Activated CD4-positive, CD25-positive, alpha-beta regulatory T cell (primary cell): ENCODE measurements around the gene BCAM.
"Not testable (repeated sequence)": the region's sequence is repeated elsewhere in the genome, so short reads cannot be mapped to it uniquely, and the experiment has no call there.

Source experiments
- DNase-seq, 4 experiments: peaks; one replicate each; lab custom pipeline; 2025; lab: John Stamatoyannopoulos, UW

The BCAM gene

GRCh38 chr19:44817725-44818465 is 9.0 kb downstream of the BCAM start:
- no peak for DNase-seq

GRCh38 chr19:44818466-44819031 is 9.6 kb downstream of the BCAM start:
- DNase-seq, result no peak

GRCh38 chr19:44819246-44819832 is 10.4 kb downstream of the BCAM start:
- no peak for DNase-seq

DNA sequence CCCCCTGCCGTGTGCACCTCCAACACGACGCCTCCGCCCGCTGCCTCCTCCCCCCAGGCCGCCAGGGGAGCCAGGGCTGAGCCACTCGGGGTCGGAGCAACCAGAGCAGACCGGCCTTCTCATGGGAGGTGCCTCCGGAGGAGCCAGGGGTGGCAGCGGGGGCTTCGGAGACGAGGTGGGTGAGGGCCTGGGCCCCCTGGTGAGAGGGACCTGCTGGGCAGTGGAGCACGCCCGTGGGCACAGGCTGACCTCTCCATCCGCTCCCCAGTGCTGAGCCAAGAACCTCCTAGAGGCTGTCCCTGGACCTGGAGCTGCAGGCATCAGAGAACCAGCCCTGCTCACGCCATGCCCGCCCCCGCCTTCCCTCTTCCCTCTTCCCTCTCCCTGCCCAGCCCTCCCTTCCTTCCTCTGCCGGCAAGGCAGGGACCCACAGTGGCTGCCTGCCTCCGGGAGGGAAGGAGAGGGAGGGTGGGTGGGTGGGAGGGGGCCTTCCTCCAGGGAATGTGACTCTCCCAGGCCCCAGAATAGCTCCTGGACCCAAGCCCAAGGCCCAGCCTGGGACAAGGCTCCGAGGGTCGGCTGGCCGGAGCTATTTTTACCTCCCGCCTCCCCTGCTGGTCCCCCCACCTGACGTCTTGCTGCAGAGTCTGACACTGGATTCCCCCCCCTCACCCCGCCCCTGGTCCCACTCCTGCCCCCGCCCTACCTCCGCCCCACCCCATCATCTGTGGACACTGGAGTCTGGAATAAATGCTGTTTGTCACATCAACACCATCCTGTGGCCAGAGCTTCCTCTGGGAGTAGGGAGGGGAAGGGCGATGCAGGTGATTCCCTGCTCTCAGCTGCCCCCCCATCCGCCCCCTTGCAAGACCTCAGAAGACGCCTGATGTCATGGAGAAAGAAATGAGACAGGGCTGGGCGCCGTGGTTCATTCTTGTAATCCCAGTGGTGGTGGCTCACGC is 12.0 kb downstream of the BCAM start:
- no peak for DNase-seq

DNA sequence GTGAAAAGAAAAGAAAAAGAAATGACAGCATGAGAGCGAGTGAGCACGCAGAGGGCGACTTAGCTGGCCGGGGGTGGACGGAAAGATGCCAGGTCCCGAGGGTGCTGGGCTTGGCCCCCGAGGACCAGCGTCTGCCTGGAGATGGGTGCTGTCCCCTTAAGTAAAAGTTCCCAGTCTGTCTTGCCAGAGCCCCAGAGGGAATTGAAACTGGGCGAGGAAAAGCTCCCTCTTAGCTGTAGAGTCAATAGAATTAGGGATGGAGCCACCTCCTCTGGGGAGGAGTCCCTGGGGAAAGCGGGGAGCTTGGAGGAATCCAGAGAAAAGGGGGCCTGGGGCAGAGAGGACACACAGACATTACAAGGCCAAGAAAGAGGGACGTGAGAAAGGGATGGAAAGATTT is 13.3 kb downstream of the BCAM start:
- no peak for DNase-seq

- no peak for DNase-seq
Observed at GRCh38 chr19:44822670-44823372, 13.9 kb downstream of the BCAM start.

- DNase-seq, result no peak
Observed at GRCh38 chr19:44823373-44823698, 14.4 kb downstream of the BCAM start.

DNA sequence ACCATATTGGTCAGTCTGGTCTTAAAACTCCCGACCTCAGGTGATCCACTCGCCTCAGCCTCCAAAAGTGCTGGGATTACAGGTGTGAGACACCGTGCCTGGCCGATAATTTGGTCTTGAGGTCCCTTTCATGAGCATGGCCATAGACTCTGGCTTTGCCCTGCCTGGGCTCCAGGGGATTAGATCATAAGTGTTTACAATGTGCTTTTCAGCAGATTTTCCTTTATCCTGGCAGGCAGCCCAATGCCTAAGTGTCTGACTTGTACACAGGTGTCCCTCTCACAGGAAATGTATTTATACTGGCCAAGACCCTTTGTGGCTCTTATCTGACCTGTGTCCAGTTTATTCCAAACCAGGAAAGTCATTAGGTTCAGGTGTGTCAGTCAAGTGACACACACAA is 15.9 kb downstream of the BCAM start:
- no peak for DNase-seq

GRCh38 chr19:44832875-44833274 is 24.0 kb downstream of the BCAM start:
- DNase-seq, result not testable (repeated sequence)

DNA sequence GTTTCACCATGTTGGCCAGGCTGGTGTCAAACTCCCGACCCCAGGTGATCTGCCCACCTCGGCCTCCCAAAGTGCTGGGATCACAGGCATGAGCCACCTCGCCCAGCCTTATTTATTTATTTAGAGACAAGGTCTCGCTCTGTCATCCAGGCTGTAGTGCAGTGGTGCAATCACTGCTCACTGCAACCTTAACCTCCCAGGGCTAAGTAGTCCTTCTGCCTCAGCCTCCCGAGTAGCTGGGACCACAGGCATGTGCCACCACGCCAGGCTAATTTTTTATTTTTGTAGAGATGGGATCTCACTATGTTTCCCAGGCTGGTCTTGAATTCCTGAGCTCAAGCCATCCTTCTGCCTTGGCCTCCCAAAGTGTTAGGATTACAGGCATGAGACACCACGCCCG is 25.5 kb downstream of the BCAM start:
- DNase-seq, result not testable (repeated sequence)

DNA sequence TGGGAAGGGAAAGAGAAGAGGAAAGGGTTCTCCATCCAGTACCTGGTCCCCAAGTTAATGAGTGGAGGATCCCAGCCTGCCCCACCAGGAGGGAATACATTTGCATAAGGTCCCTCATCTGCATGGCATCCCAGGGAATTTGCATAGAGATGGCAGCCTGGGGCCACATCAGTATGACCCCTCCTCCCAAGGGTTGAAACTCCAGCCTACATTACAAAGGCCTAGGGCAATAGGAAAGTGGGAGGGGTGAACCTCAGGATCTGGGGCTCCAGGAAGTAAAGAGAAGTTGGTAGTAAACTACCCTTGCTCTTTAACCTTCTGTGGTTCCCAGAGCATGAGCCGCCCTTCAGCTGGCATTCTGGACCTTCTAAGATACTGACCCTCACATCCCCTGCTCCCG is 30.4 kb downstream of the BCAM start:
- no peak for DNase-seq

- no peak for DNase-seq
Observed at GRCh38 chr19:44840811-44841210, 31.9 kb downstream of the BCAM start.

- no peak for DNase-seq
Observed at GRCh38 chr19:44841231-44841630, 32.3 kb downstream of the BCAM start.

DNA sequence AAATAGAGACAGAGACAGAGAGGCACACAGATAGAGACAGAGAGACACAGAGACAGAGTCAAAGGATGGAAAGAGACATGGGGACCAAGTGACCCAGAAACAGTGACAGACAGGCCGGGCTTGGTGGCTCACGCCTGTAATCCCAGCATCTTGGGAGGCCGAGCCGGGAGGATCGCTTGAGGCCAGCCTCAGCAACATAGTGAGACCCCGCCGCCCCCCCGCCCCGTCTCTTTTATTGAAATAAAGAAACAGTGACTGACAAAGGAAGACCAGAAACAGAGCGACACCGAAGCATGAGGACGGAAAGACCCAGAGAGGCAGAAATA is 36.3 kb downstream of the BCAM start:
- DNase-seq, result no peak

DNA sequence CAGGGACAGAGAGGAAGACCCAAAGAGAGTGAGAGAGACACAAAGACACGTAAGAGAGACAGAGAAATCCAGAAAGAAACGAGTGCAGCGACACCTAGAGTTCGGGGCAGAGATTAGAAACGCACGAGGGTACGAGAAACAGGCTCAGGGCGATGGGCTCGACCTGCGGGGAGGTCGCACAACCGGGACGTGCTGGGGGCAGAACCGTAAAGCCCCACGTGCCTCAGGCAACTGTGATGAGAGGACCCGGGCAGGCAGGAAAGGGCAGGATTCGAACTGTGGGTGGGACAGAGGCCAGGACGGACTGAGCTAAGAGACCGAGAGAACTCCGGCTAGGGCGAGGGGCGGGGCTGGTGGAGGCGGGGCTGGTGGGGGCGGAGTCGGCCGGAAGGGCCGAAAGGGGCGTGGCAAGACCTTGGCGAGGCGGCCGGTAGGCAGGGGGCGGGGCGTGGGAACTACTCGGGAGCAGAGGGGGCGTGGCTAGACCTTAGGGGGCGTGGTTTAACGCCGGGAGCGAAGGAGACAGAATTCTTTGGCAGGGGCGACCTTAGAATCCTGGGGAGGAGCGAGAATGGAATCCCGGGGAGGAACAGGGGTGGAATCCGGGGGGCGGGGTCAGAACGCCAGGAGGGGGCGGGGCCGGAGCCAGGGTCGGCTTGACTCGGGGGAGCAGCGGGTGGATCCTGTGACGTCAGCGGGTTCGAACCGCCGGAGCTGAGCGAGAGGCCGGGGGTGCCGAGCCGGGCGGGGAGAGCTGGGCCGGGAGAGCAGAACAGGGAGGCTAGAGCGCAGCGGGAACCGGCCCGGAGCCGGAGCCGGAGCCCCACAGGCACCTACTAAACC is 36.9 kb downstream of the BCAM start, which contains the start of gene NECTIN2:
NECTIN2 (plus strand) TSS at position 686 of the 843 bp plus-strand sequence. CDS start 229 bp downstream, outside the sequence.
- peak; percentile 28 to 73 (median 50) for DNase-seq

GRCh38 chr19:44846455-44847143 is 37.7 kb downstream of the BCAM start:
- no peak for DNase-seq

- DNase-seq, result no peak
Observed at GRCh38 chr19:44847144-44848035, 38.5 kb downstream of the BCAM start.

- DNase-seq, result no peak
Observed at GRCh38 chr19:44848036-44848811, 39.3 kb downstream of the BCAM start.
